HepG2 (cell line): Measurements from ENCODE around the gene CD300LF. TPM values are rescaled to one million over a fixed set of nuclear protein-coding genes. Genes with fewer than 3 reads are reported as not detected.

ENCODE experiments used
- ELF3 ChIP-seq: IDR thresholded peaks from 2 replicates; pipeline ENCODE4 v1.6.1; 2016; ENCODE audit warnings: missing genetic modification reagents, missing compliant biosample characterization
- ELK4 ChIP-seq: sonication (generic); formaldehyde crosslinking; IDR thresholded peaks from 2 replicates; pipeline ENCODE4 v1.9.0; 2021; ENCODE audit warnings: missing genetic modification reagents, borderline replicate concordance
- FOXC1 ChIP-seq: sonication (generic); formaldehyde crosslinking; IDR thresholded peaks from 2 replicates; pipeline ENCODE4 v1.8.0; 2022; ENCODE audit warnings: mild to moderate bottlenecking, missing genetic modification reagents, borderline replicate concordance
- KLF13 ChIP-seq: sonication (generic); formaldehyde crosslinking; IDR thresholded peaks from 2 replicates; pipeline ENCODE4 v1.4.0; 2020; ENCODE audit warnings: mild to moderate bottlenecking, missing genetic modification reagents
- MAFG ChIP-seq: sonication (generic); formaldehyde crosslinking; IDR thresholded peaks from 2 replicates; pipeline ENCODE4 v1.5.1; 2020; ENCODE audit warnings: mild to moderate bottlenecking, missing genetic modification reagents
- MAZ ChIP-seq, 2 experiments: sonication (generic) in 1 of 2; formaldehyde crosslinking in 1 of 2; IDR thresholded peaks; 2 replicates each; pipeline versions ENCODE4 v1.5.0 to v1.6.1; 2012 to 2020; ENCODE audit warnings: low read depth in 2 of 2, mild to moderate bottlenecking in 2 of 2, borderline replicate concordance in 1 of 2, improper control_type of control experiment in 1 of 2, low read length in 1 of 2, missing genetic modification reagents in 1 of 2, moderate library complexity in 1 of 2
- MED8 ChIP-seq: sonication (generic); formaldehyde crosslinking; IDR thresholded peaks from 2 replicates; pipeline ENCODE4 v1.8.1; 2023; ENCODE audit warnings: mild to moderate bottlenecking, missing genetic modification reagents; ENCODE audit not compliant: insufficient replicate concordance
- NCOA1 ChIP-seq: sonication (generic); formaldehyde crosslinking; IDR thresholded peaks from 2 replicates; pipeline ENCODE4 v1.9.0; 2021; ENCODE audit warnings: missing genetic modification reagents
- POLR2A ChIP-seq, 2 experiments: IDR thresholded peaks; 2 replicates each; pipeline ENCODE4 v1.6.1; 2011; ENCODE audit warnings: low read depth in 2 of 2, low read length in 2 of 2, mild to moderate bottlenecking in 1 of 2, moderate library complexity in 1 of 2; ENCODE audit not compliant: insufficient read depth in 1 of 2
- PRPF4 ChIP-seq: fragments of 200-400 bp; formaldehyde crosslinking; IDR thresholded peaks from 2 replicates; pipeline ENCODE4 v1.6.1; 2016; ENCODE audit warnings: low read length, low read depth; ENCODE audit not compliant: poor library complexity, severe bottlenecking
- RFX5 ChIP-seq: IDR thresholded peaks from 2 replicates; pipeline ENCODE4 v1.6.1; 2011; ENCODE audit warnings: low read depth, low read length, improper control_type of control experiment
- RFXAP ChIP-seq: sonication (generic); formaldehyde crosslinking; IDR thresholded peaks from 2 replicates; pipeline ENCODE4 v1.4.0; 2020; ENCODE audit warnings: missing genetic modification reagents, borderline replicate concordance
- SMARCC2 ChIP-seq: fragments of 450-650 bp; IDR thresholded peaks from 2 replicates; pipeline ENCODE4 v1.6.1; 2017; ENCODE audit warnings: antibody characterized with exemption, mild to moderate bottlenecking
- SOX13 ChIP-seq, 3 experiments: fragments of 450-650 bp in 1 of 3; sonication (generic) in 1 of 3; formaldehyde crosslinking in 1 of 3; IDR thresholded peaks in 2 of 3; conservative IDR thresholded peaks in 1 of 3; 2 replicates each; pipeline versions ENCODE4 v1.5.0 to v1.6.1; 2016 to 2020; ENCODE audit warnings: antibody characterized with exemption in 1 of 3, mild to moderate bottlenecking in 1 of 3, missing compliant biosample characterization in 1 of 3, missing genetic modification reagents in 1 of 3, moderate library complexity in 1 of 3
- SP5 ChIP-seq: IDR thresholded peaks from 2 replicates; pipeline ENCODE4 v1.6.1; 2016; ENCODE audit warnings: low read depth, borderline replicate concordance
- TBX2 ChIP-seq: sonication (generic); formaldehyde crosslinking; IDR thresholded peaks from 2 replicates; pipeline ENCODE4 v1.5.0; 2020; ENCODE audit warnings: missing genetic modification reagents, mild to moderate bottlenecking, borderline replicate concordance
- ZFP37 ChIP-seq: sonication (generic); formaldehyde crosslinking; IDR thresholded peaks from 2 replicates; pipeline ENCODE4 v1.4.0; 2020; ENCODE audit warnings: missing genetic modification reagents, borderline replicate concordance
- ZMYM2 ChIP-seq: sonication (generic); formaldehyde crosslinking; IDR thresholded peaks from 2 replicates; pipeline ENCODE4 v1.8.0; 2022; ENCODE audit warnings: mild to moderate bottlenecking, missing genetic modification reagents
- ZNF121 ChIP-seq: sonication (generic); formaldehyde crosslinking; IDR thresholded peaks from 2 replicates; pipeline ENCODE4 v1.5.0; 2020; ENCODE audit warnings: mild to moderate bottlenecking, missing genetic modification reagents
- ZNF180 ChIP-seq: sonication (generic); formaldehyde crosslinking; IDR thresholded peaks from 2 replicates; pipeline ENCODE4 v1.4.0; 2020; ENCODE audit warnings: low read depth, missing genetic modification reagents, borderline replicate concordance
- ZNF34 ChIP-seq: sonication (generic); formaldehyde crosslinking; IDR thresholded peaks from 2 replicates; pipeline ENCODE4 v1.4.0; 2020; ENCODE audit warnings: mild to moderate bottlenecking, missing genetic modification reagents, borderline replicate concordance
- ZNF441 ChIP-seq: sonication (generic); formaldehyde crosslinking; IDR thresholded peaks from 2 replicates; pipeline ENCODE4 v1.7.0; 2021; ENCODE audit warnings: missing genetic modification reagents, borderline replicate concordance
- ZNF781 ChIP-seq: sonication (generic); formaldehyde crosslinking; IDR thresholded peaks from 2 replicates; pipeline ENCODE4 v1.5.1; 2020; ENCODE audit warnings: borderline replicate concordance, mild to moderate bottlenecking, missing genetic modification reagents; ENCODE audit errors: not compliant biosample characterization
- ZSCAN20 ChIP-seq: sonication (generic); formaldehyde crosslinking; IDR thresholded peaks from 2 replicates; pipeline ENCODE4 v1.4.0; 2020; ENCODE audit warnings: missing genetic modification reagents, mild to moderate bottlenecking, borderline replicate concordance
- ZZZ3 ChIP-seq: sonication (generic); formaldehyde crosslinking; IDR thresholded peaks from 2 replicates; pipeline ENCODE4 v1.4.0; 2020; ENCODE audit warnings: missing genetic modification reagents, mild to moderate bottlenecking, borderline replicate concordance
- polyA plus RNA-seq, 8 experiments: library from polyadenylated mRNA; depleted of rRNA in 3 of 8; stranded (reverse) in 7 of 8; unstranded in 1 of 8; fragments of >200 nt; fragmentation: Illumina TruSeq in 4 of 8; extraction: Trizol in 4 of 8; gene quantifications; 2 replicates each; pipeline versions ENCODE4 v1.2.1 to v1.2.3, GENCODE V29; 2011 to 2016; ENCODE audit warnings: low read depth in 4 of 8, missing spikeins in 1 of 8, mixed read lengths in 1 of 8; ENCODE audit not compliant: insufficient read depth in 1 of 8
- total RNA-seq, 5 experiments: library from RNA; depleted of rRNA; stranded (reverse); fragments of >200 nt; fragmentation: Illumina TruSeq; extraction: Trizol; gene quantifications; 2 replicates each; pipeline ENCODE4 v1.2.3, GENCODE V29; 2016; ENCODE audit warnings: low read depth in 1 of 5
- TF ChIP-seq, protein P1 (sequence below): sonication (generic); formaldehyde crosslinking; IDR thresholded peaks from 2 replicates; pipeline ENCODE4 v1.8.0; 2022; ENCODE audit warnings: mild to moderate bottlenecking, missing genetic modification reagents
- TF ChIP-seq, protein P2 (sequence below): IDR thresholded peaks from 2 replicates; pipeline ENCODE4 v1.6.1; 2016

CD300LF gene
- total and polyA plus RNA-seq, 2 of the 13 experiments (the other 11 are each of a cell fraction or from before 2014, with no cell fraction given): not detected

DNA sequence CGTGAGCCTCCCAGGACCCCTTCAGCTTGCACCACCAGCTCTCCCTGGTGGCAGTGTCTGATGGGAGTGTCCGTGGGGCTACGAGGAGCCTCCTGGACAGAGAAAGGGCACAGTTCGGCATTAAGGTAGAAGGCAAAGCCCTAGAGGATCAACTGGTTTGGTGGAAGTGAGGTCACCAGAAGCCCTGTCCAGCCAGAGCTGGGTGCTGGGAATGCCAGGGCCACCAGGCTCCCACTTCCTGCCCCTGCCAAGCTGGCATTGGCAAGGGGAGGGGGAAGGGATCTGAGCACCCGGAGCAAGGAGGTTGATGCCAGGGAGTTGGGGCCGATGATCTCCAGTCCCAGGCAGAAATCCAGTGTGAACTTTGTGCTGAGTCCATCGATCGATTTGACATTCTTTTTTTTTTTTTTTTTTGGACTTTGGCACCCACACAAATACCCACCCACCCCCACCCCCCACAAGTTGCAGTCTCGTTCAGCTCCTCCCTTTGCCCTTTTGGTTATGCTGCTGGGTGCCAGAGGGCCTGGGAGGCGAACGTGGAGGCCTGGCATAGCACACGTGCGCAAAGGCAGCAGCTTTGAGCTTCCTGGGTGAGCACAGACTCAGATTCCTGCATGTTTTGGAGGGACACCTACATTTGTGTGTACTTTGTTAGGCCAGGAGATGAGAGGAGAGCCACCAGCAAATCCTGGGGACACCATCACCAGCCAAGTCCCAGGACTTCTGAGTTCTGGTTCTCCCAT is 37.8 kb upstream of the CD300LF start (continued):
- TF ChIP-seq NCOA1 (CRISPR knock-in tag) (peak; percentile 62), ZNF781 (peak; percentile 72), RFX5 (no peak), POLR2A (IDR thresholded peaks at IDR 0.05; ENCODE audit: insufficient read depth in 1 of 2, low read depth in 2 of 2, low read length in 2 of 2) (peak; percentile 89), ZZZ3 (CRISPR knock-in tag) (no peak), FOXC1 (no peak; the same call in 1 of the 2 replicates), MAFG (CRISPR knock-in tag) (no peak), ZSCAN20 (CRISPR knock-in tag) (peak; percentile 79; the same call in 1 of the 2 replicates), KLF13 (no peak), RFXAP (CRISPR knock-in tag) (peak; percentile 90), SMARCC2 (no peak), PRPF4 (peak; percentile 18), ZFP37 (CRISPR knock-in tag) (peak; percentile 96), SP5 (peak; percentile 88), ELK4 (CRISPR knock-in tag) (peak; percentile 50; the same call in 1 of the 2 replicates), ZNF121 (no peak; the same call in 1 of the 2 replicates), MED8 (CRISPR knock-in tag) (peak; percentile 87), TBX2 (peak; percentile 80), ZNF441 (CRISPR knock-in tag) (no peak; the same call in none of the 2 replicates), ELF3 (CRISPR knock-in tag) (peak; percentile 81), SOX13 (IDR thresholded peaks at IDR 0.05) (no peak), SOX13 (CRISPR knock-in tag; conservative IDR thresholded peaks at IDR 0.05 in 1 of 2, IDR thresholded peaks at IDR 0.05 in 1 of 2) (peak in 1 of 2 experiments; percentile 80; a peak in 2 of 4 replicates), ZMYM2 (CRISPR knock-in tag) (peak; percentile 89), ZNF180 (CRISPR knock-in tag) (no peak), ZNF34 (no peak), MAZ (IDR thresholded peaks at IDR 0.05; ENCODE audit: borderline replicate concordance, low read depth, low read length) (peak; percentile 80; the same call in 1 of the 2 replicates), MAZ (CRISPR knock-in tag; IDR thresholded peaks at IDR 0.05; ENCODE audit: low read depth) (peak; percentile 94)
- TF ChIP-seq, protein P1, sequence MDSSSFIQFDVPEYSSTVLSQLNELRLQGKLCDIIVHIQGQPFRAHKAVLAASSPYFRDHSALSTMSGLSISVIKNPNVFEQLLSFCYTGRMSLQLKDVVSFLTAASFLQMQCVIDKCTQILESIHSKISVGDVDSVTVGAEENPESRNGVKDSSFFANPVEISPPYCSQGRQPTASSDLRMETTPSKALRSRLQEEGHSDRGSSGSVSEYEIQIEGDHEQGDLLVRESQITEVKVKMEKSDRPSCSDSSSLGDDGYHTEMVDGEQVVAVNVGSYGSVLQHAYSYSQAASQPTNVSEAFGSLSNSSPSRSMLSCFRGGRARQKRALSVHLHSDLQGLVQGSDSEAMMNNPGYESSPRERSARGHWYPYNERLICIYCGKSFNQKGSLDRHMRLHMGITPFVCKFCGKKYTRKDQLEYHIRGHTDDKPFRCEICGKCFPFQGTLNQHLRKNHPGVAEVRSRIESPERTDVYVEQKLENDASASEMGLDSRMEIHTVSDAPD: 0 out of 2 replicates have a peak, but pooled peaks have one; percentile 77
- TF ChIP-seq, protein P2, sequence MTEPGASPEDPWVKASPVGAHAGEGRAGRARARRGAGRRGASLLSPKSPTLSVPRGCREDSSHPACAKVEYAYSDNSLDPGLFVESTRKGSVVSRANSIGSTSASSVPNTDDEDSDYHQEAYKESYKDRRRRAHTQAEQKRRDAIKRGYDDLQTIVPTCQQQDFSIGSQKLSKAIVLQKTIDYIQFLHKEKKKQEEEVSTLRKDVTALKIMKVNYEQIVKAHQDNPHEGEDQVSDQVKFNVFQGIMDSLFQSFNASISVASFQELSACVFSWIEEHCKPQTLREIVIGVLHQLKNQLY: peak; percentile 60; the same call in 1 of the 2 replicates
